GM21576 (cell line): ENCODE data around the gene CNN2.
A peak's percentile ranks its signal among the peaks of the same experiment; 100 is the strongest.

Experiments
- ATAC-seq: cut with Tn5 transposase; IDR thresholded peaks from one replicate; pipeline ENCODE4 v1.9.1; 2021; ENCODE audit warnings: mild to moderate bottlenecking, moderate library complexity; ENCODE audit not compliant: unreplicated experiment

Gene CNN2

DNA sequence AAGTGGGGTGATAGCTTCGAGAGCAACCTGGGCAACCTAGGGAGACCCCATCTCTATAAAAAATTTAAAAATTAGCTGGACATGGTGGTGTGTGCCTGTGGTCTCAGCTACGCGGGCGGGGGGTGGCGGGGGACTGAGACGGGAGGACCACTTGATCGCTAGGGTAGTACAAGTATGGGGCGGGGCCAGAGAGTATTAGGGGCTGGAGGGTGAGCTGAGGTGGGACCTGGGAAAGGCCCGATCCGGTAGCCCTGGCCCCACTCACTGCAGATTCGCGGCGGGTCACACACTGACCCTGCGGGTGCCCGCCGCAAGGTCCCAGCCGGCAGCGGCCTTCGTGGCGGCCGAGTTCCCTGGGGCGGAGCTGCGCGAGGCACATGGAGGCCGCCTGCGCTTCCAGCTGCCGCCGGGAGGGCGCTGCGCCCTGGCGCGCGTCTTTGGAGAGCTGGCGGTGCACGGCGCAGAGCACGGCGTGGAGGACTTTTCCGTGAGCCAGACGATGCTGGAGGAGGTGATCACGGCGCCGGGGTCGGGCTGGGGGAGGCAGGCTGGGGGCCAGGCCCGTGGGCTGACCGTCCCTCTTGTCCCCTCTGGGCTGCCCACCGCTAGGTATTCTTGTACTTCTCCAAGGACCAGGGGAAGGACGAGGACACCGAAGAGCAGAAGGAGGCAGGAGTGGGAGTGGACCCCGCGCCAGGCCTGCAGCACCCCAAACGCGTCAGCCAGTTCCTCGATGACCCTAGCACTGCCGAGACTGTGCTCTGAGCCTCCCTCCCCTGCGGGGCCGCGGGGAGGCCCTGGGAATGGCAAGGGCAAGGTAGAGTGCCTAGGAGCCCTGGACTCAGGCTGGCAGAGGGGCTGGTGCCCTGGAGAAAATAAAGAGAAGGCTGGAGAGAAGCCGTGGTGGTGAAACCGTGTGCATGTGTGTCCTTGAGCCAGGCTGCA lies 38.5 kb downstream of the CNN2 start:
- ATAC-seq = no peak

DNA sequence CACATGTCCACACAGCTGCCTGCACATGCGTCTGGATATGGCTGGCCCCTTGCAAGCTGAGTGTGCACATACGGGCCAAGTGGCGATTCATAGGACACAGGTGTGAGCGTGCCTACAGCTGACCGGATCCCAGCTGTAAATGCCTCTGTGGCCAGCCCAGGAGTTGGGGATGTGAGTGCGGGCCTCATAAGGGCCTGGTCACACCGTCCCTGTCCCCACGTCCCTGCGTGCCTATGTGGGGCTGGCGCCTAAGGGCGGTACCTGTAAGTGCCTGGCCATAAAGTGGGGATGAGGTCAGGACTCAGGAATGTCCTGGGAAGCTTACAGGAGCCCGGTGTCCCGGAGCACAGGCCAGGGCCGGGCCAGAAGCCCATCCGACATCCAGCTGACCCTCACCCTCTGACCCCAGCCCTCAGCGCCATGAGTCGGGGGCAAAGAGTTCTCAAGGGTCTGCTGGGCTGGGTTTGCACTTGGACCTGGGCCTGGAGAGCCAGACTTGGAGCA lies 39.2 kb downstream of the CNN2 start:
- no peak for ATAC-seq

DNA sequence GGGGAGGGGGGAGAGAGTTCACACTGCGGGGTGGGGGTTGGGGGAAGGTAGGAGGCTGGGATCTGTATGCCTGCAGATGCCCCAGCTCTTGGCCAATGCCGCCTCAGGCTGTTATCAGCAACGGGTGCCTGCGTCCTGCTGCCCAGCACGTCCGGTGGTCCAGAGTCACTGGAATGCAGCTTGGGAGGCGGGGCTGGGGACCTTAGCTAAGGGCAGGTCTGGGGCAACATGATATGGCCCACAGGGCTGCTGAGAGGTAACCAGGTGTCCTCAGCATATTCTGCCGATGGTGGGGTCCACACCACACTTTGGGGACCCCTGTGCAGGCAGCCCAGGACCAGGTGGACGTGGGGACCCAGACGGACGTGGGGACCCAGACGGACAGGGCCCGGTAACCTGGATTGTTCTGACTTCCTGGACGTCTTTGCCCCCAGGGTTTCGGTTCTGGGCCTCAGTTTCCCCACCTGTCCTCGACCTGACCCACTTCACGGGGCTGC lies 39.9 kb downstream of the CNN2 start:
- no peak for ATAC-seq

DNA sequence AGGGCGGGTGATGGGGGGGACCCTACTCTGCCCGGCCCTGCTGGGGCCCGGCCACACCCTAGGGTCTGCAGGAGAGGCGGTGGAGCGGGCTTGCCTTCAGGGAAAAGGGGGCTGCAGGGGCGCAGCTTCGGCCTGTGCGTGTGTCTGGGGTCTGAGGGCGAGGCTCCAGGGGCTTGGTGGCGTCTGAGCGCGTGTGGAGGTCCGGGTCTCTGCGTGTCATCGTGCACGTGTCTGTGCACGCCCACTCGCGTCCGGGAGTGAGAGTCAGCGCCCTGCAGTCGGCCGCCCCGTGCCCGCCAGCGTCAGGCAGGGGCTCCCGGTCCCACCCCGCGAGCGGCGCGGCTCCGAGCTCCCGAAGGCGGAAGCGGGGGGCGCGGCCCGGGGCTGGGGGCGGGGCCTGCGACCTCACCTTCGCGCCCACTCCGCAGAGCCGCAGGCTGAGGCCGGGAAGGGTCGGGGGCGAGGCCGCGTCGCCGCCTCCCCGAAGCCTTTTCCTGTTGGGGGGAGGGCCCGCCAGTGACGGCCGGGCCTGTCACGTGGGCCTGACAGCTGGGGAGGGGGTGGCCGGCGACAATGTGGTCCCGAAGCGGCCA lies 40.4 kb downstream of the CNN2 start, which contains the start of gene ARHGAP45:
TSS of gene ARHGAP45 (plus strand) at position 420 of the 593 bp plus-strand sequence. CDS start 239 bp downstream, outside the sequence.
- ATAC-seq = peak; percentile 38

DNA sequence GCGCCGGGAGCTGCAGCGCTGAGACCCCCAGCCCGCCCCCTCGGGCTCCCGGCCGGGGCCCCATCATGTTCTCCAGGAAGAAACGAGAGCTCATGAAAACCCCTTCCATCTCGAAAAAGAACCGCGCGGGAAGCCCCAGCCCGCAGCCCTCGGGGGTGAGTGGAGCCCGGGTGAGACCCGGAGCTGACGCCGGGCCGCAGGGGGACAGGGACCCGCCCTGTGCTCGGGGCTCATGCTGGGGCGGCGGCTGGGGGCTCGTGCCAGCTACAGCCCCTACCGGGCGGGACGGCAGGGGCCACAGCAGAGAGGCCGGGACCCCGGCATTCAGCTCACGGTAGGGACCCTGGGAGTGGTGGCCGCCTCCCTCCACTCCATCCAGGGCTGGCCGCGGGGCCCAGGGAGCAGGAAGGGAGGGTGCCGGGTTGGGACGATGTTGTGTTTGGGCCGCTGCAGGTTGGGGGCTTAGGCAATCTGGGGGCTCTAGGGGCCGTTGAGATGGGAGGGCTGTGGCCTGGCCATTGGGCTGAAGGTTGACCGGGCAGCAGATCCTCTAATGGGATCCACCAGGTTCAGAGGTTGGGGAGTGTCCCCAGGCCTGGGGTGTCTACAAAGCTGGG lies 41.0 kb downstream of the CNN2 start:
- ATAC-seq = peak; percentile 12

DNA sequence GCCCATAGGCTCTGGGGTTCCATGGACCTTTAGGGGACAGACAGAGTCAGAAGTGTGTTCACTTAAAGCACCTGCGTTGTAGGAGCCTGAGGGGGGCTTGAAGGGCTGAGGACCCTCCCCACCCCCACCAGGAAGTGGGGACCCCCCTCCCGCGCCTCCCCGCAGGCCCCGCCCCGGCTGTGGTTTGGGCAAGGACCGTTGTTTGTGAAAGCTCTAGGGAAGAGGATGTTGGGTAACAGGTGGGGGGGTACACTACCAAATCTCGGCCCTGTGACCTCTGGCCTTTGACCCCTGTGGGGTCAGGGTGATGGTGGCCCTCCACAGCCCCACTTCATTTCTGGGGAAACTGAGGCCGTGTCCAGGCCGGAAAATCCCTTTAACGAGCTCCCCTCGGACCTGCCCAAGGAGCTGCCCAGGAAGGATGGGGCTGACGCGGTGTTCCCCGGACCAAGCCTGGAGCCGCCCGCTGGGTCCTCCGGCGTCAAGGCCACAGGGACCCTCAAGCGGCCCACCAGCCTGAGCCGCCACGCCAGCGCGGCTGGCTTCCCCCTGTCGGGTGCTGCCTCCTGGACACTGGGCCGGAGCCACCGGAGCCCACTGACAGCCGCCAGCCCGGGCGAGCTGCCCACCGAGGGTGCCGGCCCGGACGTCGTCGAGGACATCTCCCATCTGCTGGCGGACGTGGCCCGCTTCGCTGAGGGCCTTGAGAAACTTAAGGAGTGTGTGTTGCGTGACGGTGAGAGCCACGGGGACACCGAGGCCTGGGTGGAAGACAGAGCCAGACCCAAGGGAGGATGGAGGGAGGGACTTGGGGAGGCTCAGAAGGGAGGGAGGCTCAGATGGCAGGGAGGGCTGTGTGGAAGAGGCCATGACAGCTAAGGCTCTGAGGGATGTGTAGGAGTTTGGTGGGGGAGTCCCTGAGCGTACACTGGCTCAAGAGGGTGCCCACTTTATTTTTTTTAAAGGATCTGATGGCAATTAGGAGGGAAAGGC lies 41.9 kb downstream of the CNN2 start:
- no peak for ATAC-seq

DNA sequence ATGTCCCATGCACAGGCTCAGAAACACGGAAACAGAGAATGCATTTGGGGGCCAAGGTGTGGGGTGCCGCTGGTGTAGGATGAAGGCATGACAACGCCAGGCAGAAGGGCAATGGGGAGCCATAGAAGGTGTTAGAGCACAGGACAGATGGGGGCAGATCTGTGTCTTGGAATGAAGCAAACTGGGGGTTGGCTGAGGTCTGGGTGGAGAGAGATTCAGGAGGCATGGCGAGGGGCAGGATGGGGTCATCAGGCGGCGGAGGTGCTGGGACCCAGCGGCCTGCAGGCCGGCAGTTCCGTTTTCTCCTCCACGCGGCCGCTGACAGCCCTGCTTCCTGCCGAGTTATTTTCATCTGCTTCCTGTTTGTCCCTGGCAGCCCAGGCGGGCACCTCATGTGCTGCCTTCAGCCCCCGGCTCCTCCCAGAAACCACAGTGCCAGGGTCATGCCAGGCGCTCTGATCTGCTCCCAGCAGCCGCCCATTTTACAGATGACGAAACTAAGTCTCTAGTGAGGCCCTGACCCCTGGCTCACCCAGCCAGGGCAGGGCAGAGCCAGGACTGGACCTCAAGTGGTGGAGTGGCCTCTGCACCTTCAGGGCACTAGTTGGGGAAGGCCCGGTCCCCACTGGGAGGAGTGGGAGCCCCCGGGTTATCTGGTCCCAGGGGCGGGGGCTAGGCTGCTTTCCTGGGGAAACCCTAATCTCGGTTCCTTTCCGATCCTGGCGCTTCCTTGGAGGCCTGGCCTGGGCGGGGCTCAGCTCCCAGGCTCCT lies 42.8 kb downstream of the CNN2 start:
- no peak for ATAC-seq

DNA sequence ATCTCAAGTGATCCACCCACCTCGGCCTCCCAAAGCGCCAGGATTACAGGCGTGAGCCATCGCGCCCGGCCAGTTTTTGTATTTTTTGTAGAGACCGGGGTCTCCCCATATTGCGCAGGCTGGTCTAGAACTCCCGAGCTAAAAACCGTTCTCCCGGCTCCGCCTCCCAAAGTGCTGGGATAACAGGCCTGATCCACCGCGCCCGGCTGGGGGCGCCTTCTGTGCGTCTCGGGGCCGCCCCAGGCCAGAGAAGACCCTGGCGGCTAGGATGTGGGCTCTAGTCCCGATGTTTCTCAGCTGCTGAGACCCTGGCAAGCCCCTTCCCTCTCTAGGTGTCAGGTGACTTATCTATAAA lies 44.1 kb downstream of the CNN2 start:
- no peak for ATAC-seq

DNA sequence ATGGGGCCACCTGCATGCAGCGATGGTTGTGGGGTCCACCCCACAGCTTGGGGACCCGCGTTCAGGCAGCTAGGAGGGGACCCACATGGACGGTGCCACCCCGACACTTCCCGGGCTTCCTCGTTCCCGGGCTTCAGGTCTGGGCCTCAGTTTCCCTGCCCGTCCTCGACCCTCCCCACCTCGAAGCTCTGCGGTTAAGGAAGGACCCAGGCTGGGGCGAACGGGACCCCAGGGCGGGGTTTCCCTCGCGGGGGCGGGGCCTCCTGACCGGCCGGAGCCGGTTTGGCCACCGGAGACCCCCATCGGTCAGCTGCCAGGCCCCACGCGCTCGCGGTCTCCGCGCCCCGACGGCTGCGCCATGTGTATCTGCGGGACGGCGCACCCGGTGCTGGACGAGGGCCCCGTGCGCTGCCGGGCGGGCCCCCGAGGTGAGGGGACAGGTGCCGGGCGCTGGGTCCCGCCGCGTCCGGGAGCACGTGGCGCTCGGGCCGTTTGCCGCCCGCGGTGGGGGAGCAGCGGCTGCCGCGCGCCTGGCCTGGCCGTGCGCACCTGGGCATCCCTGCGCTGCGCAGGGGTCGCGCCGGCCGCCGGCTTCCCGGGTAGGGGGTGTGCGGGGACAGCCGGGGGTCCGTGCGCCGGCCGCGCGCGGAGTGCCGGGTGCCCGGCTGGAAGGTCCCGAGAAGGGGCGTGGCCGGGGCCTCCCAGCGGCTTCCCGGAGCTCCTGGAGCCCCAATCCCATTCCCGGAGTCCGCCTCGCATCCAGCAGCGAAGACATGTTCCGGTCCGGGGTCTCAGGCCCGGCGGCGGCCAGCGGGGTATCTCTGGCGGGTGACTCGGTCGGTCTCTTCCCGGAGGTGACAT lies 44.8 kb downstream of the CNN2 start:
- no peak for ATAC-seq

DNA sequence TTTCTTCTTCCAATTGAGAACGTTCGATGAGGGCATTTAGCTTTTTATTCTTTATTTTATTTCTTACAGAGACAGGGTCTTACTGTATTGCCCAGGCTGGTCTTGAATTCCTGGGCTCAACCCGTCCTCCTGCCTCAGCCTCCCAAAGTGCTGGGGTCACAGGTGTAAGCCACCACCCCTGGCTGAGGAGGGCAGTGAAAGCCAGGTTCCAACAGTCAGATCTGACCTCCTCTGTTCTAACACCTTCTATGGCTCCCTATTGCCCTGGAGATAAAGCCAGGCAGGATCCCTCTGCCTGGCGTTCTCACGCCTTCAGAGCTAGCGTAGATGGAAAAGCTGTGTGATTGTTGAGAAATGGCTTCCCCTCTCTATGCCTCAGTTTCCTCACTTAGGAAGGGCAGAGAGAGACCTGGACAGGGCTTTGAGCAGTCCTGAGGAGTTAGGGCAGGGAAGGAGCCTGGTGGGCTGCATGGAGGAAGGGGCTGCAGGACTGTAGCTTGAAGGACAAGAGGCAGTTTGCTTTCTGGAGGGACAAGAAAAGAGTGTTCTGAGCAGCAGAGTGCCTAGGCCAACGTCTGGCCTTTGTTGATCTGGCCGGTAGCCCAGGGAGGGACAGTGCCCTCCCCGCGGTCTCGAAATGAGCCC lies 46.1 kb downstream of the CNN2 start:
- no peak for ATAC-seq

DNA sequence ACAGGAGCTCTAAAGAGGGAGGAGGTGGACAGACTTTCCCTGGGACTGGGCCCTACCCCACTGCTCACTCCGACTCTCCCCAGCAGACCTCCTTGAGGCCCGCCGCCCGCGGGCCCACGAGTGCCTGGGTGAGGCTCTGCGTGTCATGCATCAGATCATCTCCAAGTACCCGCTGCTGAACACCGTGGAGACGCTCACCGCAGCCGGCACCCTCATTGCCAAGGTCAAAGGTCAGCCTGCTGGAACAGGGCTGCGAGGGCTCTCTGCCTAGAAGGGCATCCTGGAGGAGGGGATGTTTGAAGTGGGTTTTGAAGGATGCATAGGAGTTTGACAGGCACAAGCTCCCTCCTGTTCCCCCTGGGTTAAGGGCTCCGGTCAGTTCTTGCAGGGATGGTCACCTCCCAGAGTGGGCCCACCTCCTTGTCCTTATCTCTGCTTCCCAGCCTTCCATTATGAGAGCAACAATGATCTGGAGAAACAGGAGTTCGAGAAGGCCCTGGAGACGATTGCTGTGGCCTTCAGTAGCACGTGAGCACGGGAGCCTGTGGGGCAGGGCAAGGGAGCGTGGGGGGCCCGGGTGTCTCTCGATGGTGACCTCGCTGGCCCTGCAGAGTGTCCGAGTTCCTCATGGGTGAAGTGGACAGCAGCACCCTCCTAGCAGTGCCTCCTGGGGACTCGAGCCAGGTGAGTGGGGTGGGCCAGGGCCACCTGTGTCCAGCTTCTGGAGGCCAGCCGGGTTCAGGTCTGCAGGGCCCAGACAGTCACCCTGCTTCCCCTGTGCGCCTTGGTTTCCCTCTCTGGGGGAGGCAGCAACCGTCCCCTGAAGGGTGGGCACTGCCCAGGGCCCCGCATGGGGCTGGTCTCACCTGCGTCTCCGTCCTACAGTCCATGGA lies 46.9 kb downstream of the CNN2 start:
- no peak for ATAC-seq

DNA sequence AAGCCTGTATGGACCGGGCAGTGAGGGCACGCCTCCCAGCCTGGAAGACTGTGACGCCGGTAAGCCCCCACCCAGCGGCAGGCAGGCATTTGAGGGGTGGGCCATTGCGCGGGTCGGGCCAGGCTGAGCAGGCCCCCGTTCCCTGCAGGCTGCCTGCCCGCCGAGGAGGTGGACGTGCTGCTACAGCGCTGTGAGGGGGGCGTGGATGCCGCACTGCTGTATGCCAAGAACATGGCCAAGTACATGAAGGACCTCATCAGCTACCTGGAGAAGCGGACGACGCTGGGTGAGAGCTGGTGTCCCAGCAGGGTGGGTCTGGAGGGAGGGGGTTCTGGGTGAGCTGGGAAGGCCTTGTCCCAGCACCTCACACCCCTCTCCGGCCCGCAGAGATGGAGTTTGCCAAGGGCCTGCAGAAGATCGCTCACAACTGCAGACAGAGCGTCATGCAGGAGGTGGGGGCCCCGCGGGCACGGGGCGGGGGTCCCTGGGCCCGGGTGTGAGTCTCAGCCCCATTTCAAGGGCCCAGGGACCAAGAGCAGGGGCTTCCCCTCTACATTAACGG lies 47.6 kb downstream of the CNN2 start:
- ATAC-seq = no peak

DNA sequence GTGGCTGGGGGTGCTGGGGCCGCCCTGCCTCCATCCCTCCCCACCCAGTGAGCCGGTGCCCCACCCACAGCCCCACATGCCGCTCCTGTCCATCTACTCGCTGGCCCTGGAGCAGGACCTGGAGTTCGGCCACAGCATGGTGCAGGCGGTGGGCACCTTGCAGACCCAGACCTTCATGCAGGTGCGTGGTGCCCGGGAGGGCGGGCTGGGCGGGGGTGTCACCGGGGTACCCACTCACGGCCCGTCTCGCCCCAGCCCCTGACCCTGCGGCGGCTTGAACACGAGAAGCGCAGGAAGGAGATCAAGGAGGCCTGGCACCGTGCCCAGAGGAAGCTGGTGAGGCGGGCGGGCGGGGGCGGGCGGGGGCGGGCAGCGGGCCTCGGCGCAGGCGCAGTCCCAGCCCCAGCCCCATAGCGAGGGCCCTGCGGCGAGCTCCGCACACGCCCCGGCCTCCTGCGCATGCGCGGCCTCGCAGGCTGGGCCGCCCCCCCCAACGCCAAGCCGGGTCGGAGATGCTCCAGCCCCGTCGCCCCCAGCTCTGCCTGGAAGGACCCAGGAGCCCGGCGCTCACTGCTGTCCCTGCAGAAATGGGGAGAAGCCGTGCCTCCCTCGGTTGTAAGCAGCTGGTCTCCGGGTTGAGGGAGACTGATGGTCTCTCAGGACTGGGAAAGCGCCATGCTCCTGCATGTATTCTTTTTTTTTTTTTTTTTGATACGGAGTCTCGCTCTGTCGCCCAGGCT lies 48.3 kb downstream of the CNN2 start:
- ATAC-seq = peak; percentile 43

DNA sequence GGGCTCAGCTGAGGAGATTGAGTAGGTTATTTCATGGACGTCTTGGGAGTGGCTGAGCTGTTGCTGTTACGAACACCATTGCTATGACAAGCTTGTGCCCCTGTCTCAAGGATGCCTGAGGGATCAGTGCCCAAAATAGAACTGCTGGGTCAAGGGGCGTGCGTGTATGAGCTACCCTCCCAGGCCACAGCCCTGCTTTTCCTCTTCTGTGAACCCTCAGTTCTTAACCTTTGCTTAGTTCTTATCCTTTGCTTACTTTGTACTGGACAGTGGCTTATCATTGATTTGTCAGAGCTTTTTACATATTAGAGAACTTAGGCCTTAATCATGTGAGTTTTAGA lies 49.6 kb downstream of the CNN2 start:
- ATAC-seq = no peak

DNA sequence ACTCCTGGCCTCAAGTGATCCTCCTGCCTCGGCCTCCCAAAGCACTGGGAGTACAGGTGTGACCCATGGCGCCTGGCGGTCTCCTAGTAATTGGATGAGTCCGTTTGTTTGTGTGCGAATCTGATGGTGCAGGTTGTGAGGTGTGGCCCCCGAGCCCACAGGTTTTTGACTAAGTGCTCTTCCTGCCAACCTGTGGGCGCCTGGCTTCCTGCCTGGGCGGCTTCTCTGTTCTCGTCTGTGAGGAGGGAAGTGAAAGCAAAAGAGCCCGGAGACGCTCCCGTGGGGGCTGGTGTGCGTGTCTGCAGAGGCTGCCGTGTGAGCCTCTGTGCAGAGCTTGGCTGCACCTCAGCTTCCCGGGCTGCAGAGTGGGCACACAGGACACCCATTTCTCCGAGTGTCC lies 50.5 kb downstream of the CNN2 start:
- ATAC-seq = no peak

DNA sequence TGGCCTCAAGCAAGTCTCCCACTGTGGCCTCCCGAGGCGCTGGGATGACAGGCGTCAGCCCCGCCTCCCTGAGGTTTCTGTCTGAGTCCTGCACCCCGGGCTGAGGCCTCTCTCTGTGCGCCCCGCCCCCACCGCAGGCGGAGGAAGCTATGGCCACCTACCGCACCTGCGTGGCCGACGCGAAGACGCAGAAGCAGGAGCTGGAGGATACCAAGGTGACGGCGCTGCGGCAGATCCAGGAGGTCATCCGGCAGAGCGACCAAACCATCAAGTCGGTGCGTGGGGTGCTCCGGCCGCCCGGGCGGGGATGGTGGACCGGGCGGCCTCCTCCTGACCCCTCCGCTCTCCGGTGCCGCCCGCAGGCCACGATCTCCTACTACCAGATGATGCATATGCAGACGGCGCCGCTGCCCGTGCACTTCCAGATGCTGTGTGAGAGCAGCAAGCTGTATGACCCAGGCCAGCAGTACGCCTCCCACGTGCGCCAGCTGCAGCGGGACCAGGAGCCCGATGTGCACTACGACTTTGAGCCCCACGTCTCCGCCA lies 53.2 kb downstream of the CNN2 start:
- no peak for ATAC-seq
